GM18861 (cell line): Measurements from ENCODE around the gene RPTN.
"Not testable (repeated sequence)": the region's sequence is repeated elsewhere in the genome, so short reads cannot be mapped to it uniquely, and the experiment has no call there.

Source experiments
- ATAC-seq: cut with Tn5 transposase; IDR thresholded peaks from one replicate; pipeline ENCODE4 v1.9.1; 2021; ENCODE audit not compliant: unreplicated experiment

RPTN gene

DNA sequence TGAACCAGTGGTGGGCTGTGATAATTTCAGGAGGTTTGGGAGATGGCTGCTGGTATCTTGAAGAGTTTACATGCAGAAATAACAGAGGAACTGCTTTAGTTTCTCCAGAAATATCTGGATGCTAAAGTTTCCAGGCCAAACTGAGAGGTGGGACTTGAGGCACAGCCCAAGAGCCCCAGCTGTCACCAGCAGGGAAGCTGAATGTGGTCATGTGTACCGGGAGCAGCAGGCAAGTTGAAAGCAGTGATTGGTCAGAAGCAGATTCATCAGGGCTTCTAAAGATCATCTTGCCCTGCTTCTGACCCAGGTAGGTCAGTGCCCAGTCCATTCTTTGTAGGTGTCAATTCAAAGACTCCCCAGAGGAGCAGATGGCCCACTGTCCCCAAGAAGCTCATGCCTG lies 7.9 kb upstream of the RPTN start:
- ATAC-seq, result no peak

DNA sequence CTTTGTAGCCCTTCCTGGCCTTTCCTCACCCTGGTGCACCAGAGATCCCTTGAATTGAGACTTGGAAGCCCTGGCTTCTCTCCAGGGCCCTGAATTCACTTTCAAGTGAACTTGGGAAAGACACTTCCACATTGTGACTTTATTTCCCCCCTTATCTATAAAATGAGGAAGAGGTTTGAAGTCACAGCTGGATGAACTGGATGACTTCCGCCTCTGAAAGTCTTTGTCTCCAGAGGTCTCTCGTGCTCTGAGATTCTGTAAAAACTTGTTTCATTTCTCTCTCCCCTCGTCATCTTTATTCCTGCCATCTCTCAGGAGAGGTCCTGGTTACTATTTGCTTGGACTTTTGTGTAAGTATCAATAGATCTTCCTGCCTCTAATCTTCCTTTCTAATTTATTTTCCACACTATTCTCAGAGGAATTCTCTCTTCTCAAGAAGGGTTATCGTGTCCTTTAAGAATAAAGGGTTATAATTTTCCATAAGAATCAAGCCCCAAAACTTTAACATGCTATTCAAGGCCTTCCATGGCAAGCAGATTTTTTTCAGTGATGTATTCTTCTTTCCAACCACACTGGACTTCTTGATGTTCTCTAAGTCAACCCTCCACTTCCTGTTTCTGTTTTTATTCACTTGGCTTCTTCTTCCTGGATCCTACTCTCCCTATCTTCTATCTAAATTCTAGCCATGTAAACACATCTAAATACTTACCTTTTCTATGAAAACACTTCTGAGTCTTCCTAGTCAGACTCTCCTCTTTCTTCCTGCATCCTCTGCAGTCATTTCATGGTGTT lies 6.5 kb upstream of the RPTN start:
- ATAC-seq, result no peak

DNA sequence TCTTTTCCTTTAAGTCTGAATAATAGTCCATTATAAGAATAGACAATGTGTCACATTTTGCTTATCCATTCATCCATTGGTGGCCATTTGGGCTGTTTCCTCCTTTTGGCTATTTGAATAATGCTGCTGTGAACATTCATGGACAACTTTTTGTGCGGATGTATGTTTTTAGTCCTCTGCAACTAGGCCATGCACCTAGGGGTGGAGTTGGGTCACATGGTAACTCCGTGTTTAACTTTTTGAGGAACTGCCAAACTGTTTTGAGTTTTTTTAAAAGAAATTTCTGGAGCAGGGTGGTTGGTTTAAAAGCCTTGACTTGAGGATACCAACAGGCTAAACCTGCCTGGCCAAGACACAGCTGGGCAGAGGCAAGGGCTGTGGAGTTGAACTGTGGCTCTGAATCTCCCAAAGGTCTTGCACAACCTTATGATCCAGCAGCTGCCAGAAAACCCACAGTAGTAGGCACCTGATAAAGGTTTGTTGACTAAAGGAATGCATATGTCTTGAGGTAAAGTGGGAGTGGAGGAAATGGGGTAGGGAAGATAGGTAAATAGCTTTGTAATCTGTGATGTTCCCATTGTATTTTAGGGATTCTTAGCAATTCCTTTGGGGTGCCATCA lies 5.6 kb upstream of the RPTN start:
- ATAC-seq, result no peak

DNA sequence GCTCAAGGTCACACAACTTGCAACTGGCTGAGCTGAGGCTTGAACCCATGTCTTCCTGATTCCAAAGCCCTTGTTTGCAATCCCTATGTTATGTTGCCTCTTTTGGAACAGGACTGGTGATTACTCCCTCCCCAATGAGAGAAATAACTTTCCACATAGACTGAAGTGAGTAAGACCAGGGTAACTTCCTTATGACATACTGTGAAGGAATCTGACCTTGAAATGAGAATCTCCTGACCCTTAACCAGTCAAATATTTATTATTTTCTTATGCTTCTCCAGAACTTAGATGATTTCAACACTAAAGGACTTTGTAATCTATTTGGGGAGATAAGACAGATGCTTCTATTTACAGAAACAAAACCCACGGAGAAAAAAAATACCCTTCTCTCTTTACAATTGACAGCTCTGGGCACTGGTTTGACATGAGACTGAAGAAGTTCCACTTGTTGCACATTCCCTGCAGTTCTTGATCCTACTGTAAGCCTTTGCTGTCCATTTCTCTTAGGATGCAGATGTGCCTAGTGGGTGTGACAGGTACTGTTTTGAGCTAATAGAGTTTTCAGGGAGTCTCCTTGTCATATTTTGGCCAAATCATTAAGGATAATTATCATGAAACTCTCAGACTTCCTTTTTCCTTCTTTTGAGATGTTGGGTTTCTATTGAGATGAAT lies 3.9 kb upstream of the RPTN start:
- ATAC-seq, result no peak

DNA sequence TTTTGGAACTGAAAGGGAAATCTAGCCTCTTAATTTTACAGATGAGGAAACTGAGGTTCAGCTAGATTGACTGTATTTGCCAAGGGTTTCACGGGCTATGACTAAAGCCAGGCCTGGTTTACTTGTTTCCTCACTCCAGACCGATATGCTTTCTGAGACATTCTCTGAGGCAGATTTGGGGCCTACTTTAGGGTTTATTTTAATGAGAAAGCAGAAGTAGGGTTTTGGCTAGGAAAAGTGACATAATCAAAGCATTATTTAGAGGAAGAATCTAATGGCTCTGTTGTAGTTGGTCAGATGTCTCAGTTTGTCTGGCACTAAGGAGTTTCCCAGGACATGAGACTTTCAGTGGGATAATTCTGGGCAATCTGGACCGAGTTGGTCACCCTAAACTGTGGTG lies 1.5 kb upstream of the RPTN start:
- no peak for ATAC-seq

DNA sequence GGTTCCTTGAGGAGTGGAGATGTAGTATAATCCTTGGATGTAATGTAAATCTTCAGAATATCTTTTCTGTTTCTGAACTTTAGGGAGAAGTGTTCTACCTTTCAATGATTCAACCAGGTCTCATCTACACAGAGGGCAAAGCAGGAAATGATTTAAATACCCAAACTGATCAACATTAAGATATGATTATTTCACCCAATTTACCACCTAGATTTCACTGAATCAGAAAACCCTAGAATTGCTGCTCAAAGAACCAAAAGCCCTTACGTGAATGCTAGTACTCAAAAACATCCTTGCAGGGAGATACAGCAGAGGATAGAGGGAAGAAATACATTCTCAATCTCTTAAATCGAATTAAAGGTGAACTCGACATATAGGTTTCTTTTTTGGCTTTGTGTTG lies 5.0 kb downstream of the RPTN start:
- no peak for ATAC-seq

DNA sequence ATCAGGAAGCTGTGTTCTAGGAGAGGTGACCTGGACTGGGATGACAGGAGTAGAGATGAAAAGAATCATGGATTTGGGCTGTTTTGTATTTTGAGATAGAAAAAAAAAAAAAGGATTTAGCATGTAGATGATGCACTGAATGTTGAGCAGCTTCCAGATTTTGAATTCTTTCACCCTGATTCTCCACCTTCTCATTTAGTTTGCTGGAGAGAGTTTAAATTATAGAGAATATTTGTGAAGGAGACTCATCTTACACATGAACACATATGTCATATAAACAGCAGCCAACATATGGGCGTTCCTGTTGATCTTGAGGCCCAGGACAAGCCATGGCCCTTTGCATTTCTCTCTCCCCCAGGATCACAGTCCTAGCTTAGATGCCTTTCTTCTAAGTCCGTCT lies 7.4 kb downstream of the RPTN start:
- ATAC-seq, result no peak

DNA sequence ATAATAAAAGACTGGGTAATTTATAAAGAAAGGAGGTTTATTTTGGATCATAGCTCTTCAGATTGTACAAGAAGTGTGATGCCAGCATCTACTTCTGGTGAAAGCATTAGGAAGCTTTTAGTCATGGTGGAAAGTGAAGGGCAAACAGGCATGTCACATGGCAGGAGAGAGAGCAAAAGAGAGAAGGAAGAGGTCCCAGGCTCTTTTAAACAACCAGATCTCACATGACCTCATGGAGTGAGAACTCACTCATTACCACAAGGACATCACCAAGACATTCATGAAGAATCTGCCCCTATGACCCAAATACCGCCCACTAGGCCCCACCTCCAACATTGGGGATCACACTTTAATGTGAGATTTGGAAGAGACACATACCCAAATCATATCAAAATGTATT lies 10.0 kb downstream of the RPTN start:
- no peak for ATAC-seq

DNA sequence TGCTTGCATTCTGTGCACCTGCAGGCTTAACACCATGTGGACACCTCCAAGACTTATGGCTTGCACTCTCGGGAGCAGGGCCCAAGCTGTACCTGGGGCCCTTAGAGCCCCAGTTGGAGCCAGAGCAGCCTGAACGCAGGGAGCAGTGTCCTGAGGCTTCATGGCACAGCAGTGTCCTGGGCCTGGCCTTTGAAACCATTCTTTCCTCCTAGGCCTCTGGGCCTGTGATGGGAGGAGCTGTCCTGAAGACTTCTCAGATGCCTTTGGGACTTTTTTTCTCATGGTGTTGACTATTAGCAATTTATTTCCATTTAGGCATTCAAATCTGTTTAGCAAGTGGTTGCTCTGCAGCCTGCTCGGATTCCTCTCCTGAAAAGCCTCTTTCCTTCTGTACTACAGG lies 11.0 kb downstream of the RPTN start:
- no peak for ATAC-seq

DNA sequence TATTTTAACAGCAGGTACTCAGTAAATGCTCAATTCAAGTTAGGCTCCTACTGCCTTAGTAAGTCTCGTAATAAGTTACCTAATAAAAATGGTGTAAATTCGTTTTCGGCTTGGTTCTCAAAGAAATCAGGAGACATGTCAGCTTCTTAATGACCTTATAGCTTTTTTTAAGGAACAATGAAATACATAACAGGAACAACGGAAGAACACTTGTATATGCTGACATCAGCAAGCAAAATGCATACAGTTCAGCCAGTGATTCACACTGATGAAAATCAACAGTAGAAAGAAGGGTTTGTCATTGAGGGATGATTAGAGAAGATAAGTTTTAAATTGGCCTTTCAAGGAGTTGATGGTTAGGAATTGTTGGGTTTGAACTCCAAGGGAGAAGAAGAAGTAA lies 13.3 kb downstream of the RPTN start:
- no peak for ATAC-seq

DNA sequence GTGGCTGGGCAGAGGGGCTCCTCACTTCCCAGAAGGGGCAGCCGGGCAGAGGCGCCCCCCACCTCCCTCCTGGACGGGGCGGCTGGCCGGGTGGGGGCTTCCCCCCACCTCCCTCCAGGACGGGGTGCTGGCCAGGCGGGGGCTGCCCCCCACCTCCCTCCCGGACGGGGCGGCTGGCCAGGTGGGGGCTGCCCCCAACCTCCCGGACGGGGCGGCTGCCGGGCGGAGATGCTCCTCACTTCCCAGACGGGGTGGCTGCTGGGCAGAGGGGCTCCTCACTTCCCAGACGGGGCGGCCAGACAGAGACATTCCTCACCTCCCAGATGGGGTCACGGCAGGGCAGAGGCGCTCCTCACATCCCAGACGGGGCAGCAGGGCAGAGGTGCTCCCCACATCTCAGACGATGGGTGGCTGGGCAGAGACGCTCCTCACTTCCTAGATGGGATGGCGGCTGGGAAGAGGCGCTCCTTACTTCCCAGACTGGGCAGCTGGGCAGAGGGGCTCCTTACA lies 14.3 kb downstream of the RPTN start:
- ATAC-seq, result not testable (repeated sequence)

DNA sequence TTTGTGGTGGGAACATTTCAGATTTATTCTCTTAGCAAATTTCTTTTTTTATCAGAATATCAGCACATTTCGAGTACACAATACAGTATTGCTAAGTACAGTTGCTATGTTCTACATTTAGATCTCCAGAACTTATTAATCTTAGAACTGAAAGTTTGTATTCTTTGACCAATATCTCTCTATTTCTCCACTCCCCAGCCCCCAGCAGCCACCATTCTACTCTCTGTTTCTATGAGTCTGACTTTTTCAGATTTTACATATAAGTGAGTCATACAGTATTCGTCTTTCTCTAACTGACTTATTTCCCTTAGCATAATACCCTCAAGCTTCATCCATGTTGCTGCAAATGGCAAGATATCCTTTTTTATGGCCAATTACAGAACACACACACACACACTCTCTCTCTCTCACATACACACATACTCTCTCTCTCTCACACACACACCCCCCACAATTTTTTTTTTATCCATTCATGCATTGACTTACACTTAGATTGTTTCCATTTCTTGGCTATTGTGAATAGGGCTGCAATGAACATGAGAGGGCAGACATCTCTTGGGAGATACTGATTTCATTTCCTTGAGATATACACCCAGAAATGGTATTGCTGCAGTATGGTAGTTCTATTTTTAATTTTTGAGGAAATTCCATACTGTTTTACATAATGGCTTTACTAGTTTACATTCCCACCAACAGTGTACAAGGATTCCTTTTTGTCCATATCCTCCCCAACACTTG lies 15.7 kb downstream of the RPTN start:
- ATAC-seq, result no peak

DNA sequence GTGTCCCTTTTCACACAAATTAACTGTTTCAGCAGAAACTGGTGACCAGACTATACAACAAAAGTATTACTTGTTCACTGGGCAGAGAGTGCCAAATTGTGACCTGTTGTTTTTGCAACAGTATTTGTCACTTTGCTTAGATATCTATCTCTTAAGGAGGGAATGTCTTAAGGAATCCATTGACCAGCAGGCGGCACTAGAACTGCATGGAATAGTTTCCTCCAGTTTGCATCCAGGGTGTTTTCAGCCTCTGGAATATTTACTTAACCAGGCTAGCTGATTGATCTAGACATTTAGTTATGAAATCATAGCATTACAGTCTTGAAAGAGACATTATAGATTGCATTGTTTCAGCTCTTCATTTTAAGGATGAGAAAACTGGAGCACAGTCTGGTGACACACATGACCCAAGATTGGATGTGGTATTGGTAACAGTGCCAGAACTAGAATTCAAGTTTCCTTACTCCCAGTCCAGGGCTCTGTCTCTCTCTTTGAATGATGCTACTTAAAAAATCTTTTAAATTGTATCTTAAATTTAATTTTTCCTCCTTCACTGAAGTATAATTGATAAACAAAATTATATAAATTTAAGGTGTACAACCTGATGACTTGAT lies 16.9 kb downstream of the RPTN start:
- no peak for ATAC-seq

DNA sequence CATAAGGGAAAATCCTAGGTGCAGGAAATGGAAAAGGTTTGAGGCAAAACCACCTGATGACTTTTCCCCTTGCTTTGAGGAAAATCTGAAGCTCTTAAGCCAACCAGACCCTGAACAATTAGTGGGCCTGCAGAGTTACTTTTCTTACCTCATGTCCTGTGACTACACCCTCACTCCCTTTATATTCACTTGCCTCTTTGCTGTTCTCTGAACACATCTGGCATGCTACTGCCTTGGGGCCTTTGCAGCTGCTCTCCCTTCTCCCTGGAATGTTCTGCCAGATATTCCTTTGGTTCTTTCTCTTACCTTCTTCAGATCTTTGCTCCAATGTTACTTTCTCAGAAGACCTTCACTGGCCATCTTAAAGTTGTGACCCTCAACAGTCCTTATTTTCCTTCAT lies 21.8 kb downstream of the RPTN start:
- no peak for ATAC-seq

DNA sequence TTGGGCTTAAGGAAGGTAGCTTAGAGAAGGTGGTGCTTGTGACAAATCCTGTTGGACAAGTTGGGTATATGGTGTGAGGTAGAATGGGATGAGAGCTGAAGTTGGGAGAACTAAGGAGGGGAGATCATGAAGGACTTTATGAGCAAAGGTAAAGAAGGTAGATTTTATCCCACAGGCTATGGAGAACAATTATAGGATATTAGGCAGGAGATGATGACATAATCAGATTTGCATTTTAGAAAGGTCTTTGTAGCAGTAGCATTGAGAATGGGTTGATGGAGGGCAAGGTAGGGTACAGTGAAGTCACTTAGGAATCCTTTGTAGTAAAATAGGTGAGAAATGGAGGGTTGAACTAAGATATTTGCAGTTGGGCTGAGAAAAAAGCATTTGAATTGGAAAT lies 28.8 kb downstream of the RPTN start:
- no peak for ATAC-seq

DNA sequence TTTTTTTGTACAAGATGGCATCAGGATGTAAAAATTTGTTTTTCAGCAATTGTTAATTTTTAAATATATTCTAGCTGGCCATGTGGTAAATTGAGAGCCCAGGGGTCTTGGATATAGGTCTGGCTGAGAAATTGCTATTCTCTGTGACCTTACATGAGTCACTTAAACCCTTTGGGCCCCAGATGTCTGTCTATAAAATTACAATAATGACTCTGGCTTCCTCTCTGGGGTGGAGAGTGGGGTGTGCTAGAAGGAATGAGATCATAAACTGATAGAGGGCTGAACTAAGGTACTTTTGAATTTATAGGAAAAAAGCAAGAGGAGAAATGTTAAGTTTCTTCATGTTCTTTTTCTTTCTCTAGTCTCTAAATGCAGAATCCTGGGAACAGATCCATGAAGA lies 31.4 kb downstream of the RPTN start:
- ATAC-seq, result no peak

DNA sequence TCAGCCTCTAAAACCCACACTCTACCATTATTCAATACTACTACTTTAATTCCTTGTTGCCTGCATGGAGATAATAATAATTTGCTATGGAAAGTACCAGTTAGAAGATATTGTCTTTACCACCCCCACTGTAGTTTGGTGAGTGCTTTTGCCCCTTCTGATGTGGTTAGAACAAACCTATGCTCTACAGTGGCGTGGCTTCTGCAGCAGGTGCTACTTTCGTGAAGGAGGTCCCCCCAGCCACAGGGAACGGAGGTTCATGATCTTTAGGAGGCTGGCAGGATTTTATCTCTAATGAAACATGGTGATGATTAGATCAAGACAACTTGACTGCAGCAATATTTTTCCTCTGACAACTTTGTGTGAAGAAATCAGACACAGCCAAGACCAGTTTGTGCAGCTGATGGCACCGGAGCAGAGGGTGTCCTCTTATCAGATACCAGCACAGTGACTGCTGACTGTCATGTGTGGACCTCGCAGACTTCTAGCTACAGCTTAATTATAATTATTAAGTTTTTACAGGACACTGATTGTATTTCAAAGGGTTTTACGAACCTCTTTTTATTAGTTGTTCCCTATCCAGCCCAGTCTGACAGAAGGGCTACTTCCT lies 33.1 kb downstream of the RPTN start:
- ATAC-seq, result no peak

DNA sequence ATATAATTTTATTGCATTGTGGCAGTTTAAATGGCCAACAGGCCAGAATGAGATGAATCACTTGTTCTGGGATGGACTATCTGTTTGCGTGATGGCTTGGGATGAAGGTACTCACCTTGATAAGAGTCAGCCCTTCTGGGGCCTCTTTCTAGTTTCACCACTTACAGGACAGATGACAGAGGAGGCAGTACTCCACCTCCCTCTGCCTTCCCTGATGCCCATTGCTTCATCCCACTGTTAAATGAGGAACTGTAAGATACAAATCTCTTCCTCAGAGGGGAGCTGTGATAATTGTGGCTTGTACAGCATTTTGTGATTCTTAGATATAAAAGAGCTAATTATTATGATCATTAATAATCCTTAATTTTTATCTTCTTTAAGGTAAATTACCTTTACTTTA lies 40.1 kb downstream of the RPTN start:
- no peak for ATAC-seq

DNA sequence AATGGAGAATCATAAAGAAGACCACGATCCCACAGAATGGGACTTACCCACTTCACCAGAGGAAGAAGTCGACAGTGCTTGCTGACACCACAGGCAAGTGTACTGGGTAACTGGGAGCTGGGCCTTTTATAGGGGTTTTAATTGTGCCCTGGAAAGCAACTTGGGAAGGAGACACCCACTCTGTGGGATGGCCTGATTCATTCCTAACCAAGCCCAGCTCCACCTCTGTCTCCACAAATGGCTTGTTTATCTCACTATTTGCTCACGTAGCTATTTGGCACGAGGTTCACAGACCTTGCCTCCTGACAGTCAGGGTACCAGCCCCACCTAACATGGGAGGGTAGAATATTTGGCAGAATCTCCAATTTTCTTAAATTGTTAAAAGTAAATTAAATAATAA lies 43.7 kb downstream of the RPTN start, which contains the start of gene TCHH:
TCHH (minus strand) TSS at position 101 of the 400 bp plus-strand sequence. CDS start 1,364 bp downstream, outside the sequence.
- no peak for ATAC-seq

DNA sequence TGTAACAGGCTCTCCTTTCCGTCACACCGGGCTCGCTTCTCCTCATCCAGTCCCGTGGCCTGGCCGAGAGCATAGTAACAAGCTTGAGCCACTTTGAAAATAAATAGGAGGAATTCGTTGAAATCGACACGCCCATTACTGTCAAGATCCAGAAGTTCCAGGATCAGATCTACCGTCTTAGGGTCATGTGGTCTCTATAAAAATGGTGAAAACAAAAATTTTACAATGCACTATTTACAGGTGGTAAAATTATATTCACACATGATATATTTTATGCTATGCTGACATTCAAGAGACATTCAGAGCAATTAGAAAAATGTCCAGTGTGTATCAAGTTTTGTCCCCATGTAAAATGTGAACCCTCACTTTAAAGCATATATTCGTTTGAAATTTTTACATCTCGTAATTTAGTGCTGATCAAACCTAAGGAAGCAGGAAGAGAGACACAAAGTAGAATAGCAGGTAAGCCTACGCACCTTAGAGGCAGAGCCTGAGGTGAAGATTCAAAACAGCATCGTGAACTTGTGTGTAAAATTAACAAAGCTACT lies 46.1 kb downstream of the RPTN start:
- no peak for ATAC-seq
